ENCODE data around the gene POLE.

The POLE gene

DNA sequence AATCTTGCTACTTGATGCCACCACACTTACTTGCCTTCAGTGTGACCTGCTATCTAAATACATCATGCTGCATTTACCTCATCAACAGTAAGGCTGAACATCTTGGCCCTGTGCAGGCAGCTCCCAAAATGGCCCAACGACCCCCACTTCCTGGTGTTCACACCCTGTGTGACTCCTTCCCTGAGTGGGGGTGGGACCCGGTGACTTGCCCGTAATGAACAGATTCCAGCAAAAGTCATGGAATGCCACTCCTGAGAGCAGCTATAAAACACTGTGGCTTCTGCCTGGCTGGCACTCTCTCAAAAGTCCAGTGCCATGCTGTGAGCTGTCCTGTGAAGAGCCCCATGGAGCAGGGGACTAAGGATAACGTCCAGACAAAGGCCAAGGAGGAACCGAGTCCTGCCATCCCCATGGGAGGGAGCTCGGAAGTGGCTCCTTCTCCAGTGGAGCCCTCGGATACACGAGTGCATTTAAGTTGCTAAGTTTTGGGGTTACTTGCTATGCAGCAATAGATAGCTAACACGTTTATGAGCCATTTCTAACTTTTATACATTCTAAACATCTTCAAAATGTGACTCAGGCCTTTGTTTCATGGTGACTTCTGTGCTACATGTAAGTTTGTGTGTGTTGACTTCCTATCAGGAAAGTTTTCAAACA is 35.6 kb downstream of the POLE start:
- no peak for DNase-seq

DNA sequence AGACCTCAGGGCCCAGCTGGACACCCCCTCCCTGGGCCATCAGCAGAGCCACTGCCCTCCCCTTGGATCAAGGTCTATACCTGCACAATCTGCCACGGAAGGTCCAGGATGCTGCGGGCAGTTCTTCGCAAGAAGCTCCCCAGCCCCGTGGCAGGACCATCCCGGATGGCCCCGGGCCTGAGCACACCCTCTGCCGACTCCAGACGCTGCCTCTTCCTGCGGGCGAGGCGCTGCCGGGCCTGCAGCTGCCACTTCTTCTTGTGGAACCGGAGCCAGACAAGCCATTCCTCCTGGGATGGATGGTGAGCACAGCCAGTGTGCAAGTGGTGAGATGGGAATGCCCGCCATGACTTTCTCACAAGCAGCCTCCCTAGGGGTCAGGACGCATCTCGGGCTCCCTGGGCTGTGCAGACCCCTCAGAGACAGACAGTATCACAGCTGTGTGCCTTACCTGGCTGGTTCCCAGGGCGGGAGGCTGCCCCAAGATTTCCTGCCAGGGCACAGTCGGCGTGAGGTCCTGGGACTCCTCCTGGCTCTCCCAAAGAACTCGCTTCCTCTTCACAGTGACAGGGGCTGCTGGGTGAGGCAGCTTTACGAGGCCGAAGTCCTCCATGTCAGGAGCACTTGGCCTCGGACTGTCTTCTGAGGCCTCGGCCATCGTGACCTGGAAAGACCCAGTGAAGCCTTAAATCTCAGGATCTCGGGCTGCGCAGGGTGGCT is 37.8 kb downstream of the POLE start:
- DNase-seq: no peak

DNA sequence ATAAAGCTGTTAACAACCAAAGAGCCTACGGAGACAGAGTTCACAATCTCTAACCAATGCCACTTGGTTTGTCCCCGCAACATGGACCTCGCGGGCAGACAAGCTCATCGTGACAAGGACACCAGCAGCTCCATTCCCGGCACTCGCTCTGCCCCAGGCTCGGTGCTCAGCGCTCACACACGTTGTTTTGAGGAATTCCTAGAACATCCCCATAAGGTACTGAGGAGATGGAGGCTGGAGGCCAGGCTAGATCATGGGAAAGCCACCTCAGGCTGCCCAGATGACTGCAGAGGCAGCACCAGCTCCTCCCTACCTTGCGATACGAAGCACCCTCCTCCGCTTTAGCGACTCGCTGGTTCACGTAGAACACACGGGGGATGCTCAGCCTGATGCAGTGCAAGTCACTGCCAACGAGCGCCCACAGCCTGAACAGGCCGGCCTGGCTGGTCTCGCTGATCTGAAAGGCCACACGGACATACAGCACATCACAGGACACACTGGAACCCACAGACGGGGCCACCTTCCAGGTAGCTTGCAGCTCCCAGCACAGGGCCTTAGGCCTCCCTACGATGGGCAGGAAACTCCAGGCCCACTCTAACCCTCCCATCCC is 38.4 kb downstream of the POLE start:
- no peak for DNase-seq

DNA sequence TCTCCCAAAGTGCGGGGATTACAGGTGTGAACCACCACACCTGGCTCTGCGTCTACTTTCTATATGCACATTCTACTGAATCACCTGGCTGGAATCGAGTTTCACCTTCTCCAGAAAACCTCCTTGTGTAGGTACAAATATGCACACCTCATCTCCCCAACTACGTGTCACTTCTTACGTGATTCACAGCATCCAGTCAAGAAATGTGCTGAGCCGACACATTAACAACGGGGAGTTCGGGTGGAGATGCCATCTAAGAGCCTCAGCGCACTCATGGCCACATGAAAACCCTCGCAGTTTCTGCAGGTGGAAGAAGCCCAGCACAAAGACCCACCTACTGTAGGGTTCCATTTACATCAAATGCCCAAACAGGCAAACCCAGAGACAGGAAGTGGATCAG is 39.3 kb downstream of the POLE start:
- no peak for DNase-seq

DNA sequence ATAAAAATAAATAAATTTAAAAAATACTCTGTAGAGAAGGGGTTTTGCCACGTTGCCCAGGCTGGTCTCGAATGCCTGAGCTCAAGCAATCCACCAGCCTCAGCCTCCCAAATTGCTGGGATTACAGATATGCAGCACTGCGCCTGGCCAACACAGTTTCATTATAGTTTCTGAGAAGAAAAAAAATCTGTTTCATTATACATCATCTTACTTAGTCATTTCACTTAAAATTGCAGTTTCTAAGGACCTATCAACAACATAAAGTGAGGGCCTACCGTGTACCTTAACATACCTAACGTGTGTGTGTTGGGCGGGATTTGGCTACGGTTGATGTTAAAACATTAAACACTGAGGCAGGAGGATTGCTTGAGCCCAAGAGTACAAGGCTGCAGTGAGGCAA is 40.3 kb downstream of the POLE start:
- DNase-seq: no peak

DNA sequence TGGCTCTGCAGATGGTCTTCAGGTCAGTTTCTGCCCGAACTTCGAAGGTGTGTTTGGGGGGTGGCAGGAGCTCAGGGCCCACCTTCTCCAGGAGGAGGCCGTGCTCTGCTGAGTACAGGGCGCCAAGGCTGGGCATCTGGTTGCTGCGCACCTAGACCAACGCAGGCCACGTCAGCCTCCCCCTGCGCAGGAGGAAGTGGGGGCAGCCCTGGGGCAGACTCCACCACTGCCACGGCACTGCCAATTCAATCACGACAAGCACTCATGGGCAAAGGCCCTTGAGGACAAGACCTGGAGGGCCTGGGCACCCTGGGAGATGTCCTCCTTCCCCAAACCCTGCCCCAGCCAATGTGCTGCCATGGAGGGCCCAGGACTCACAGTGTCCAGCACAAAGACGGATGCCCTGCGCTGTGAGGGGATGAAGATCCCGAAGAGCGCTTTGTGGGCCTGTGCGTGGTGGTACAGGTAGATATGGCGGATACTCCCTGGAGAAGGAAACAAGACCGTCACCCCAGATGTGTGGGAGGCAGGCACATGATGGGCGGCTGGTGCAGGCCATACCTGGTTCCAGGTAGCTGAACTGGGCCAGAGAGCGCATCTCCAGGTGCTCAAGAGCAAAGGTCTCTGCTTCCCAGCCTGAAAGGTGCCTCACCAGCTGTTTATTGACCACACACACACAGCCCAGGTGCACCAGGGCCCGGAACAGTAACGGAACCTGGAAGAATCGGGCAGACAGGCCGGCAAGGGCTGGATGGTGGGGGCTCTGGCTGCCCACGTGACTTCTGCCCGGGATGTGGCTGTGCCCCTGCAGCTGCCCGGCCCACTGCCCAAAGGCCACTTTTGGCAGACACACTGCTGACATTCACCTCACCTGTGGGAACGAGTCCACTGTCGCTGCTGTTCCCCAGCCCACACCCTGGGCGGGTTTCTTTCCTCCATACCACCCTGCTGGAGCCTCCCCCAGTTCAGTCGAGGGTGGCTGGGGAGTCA is 44.0 kb downstream of the POLE start:
- DNase-seq: no peak

DNA sequence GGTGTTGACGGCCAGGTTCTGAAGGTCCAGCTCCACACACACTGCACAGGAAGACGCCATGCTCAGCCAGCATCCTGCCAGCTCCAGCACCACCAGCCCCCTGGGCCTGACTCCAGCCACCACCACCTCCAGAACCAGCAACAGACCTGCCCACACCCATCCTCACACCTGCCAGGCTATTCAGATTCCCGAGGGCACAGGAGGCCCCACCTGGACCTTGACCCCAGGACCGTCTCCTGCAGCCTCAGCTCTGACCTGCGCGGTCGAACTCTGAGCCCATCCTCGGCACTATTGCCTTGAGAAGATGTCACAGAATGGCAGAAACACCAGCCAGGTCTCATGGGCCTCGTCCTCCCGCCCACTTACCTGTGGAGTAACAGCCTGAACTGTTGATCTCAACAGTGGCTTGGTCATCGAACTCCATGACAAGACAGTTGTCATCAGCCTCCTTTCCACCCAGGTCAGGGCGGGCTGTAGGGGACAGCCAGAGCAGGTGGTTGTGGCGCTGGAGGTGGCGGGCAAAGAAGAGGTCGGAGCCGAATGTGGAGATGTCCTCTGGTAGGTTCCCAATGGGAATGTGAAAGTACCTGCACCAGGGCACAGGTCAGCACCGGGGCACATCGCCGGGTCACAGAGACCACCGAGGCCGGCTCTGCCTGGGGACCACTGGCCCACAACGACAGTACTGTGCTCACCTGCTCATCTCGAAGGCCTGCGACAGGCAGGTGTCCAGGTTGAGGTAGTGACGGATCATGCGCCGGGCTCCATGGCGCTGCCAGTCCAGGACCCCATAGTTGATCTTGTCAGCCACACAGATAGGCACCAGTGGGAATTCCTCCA is 45.1 kb downstream of the POLE start:
- DNase-seq: no peak

DNA sequence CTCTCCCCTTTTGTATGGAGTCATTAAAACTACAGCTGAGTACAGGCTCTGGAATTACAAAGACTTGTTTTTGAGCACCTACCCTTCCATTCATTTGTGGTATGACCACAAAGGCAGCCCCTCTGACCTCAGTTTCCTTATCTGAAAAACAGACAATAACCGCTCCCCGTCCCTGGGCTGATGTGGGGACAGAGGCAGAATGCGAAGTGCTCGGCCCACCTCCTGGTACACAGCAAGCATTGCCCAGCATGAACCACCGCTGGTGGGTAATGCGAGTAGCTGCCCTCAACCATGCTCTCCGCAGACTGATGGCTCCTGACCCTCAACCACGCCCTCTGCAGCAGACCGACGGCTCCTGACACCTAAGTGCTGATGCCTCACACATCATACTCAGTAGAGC is 46.2 kb downstream of the POLE start:
- DNase-seq: no peak

DNA sequence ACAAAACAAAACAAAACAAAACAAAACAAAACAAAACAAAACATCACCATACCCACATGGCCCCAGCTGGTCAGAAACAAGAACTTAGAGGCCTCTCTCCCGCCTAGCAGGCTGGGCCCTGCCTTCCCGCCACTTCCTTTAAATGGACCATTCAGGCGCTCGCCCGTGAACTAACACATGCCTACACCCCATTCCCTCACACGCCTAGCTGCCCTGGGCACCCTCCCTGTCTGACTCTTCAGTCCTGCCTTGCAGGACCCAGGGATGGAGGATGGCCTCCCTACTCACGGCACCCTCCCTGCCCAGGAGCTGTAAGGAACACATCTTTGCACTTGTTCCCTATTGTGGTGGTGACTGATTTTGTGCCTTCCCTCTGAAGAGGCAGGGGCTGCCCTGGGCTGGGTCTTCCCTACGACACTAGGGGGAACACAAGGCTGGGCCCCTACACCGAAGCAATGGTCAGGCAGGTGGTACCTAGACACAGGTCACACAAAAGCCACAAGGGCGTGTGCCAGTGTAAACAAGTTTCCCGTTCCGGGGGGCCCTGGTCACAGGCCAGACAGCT is 47.1 kb downstream of the POLE start:
- no peak for DNase-seq

DNA sequence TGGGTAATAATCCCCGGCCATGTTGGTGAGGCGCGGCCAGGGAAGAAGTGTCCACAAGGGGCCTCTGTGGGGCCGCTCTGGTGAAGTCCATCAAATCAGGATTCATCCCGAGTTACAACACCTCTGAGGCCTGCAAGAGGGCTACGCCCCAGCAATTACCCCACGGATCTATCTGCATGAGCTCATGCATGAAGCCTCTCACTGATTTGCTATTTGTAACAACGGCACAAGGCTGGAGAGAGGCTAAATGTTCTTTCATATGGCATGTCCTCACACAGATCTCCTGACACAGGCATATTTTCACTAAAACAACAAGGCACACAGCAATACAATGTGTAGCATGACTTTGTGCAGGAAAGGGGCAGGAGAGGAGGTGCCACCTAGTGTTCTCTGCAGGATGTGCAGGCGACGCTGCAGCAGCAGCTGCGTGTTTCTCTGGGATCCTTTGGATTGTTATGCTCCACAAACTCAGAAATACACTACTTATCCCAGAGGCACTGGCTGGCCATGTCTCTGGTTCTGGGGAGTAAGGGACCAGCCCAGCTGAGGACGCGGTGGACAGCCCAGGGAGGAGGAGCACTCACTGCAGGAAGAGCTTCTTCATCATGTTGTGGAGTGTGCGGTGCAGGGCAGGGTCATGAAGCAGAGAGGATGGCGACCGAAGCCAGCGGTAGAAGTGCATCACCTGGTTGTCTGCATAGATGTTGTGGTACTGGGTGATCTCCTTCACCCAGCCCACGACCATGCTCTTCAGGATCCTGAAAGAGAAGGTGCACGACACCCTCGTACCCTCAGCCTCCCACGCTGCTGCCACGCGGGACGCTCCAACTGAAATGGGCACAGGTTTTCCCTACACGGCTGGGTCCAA is 48.4 kb downstream of the POLE start:
- no peak for DNase-seq

DNA sequence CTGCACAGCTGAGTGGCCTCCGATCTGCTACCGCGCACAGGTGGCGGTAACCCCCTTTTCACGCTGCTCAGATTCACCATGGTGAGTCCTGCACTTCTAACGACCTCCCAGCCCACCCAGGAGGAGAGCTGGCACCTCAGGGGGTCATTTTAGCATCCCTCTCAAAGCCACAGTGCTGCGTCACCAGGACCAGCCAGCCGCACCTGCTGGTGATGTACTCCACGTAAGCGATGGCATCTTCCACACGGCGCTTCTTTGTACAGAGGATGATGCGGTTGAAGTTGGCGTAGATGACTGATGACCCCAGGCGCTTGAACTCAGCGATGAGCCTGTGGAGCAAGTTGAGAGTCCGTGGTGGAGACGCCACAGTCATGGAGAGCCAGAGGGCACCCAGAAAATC is 49.3 kb downstream of the POLE start:
- DNase-seq: no peak

DNA sequence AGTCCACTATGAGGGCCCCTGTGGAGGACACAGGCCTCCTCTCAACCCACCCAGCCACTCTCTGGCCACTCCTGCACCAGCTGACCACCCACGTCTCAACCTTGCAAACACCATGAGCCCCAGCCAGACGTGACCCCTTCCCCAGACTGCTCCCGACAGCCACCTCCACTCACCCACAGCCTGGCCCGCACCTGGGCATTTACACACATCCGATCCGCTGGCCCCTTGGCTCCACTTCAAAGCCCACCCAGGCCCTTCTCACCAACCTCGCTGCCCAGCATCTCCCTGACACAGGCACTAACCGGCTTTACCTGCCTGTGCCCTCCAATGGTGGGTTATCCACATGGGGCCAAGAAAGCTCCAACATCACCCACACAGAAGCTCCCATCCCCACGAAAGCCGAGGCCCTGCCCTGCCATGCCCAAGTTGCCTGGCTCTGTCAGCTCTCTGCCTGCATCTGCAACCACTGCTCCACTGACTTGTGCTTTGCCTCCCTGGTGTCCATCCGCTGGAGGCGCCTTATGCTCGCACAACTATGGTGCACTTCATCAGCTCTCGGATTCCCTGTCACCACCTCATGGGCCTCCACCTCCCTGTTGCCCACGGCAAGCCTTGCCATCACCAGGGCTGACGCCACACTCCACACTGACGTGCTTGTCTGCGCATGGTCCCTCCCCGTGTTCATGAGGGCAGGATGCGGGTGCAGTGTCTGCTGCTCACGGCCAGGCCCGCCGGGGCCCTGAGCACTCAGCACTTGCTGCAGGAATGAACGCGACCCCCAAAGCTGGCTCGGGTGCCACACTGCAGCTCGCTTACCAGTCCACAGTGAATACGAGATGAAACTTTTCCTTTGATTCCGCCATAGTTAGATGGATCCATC is 51.8 kb downstream of the POLE start:
- DNase-seq: no peak

DNA sequence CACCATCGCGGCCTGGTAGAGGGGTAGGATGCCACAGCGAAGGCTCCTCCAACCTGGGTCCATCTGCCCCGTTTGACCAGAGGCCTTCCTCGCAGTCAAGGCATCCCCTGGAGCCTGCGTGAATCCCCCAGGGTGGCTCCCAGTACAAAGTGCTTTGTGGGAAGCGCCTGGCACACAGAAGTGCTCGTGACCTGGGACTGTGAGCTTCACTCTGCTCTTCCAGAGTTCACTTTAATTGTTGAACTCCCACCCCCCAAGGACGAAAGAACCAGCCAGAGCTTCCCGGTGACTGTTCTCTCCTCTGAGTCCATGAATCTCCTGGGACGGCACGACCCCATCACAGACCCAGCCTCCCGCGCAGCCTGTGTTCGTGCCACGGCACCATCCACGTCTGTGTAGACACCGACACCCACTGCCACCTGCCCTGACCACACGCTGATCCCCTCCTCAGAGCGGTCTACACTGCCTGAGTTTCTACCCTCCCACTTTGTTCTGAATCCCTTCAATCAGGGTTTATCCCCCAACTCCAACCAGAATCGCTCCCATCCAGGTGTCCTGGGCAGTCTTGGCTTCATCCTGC is 52.6 kb downstream of the POLE start:
- DNase-seq: no peak

DNA sequence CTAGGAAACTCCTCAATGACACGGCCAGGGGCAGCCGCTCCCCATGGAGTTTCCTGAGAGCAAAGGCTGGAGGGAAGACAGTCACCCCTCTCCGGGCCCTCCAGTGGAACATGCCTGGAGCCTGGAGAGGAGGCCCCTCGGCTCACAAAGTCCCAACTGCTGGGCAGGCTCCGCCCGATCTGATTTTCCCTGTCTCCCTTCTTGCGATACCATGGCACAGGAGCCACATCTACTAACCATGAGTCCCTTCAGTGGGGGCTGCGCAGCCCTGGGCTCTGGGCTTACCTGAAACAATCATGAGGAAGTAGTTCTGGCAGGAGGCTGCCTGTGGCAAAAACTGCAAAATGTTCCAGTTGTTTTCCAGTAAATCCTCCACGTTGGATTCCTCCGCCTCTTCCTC is 53.2 kb downstream of the POLE start:
- DNase-seq: no peak

DNA sequence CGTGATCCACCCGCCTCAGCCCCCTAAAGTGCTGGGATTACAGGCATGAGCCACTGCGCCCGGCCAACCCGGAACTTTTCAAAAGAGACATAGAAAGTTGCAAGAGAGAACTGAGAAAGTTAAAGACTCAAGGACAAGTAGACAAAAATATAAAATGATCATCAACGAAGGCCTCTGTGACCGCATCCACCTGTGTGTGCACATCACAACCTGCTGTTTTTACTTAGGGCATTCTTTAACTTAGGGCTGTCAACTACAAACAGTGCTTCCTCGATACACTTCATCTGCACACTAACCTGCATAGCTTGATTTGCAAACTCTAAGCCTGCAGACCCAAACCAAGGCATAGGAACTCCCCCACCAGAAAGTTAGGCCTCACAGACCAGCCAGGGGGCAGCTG is 53.7 kb downstream of the POLE start:
- DNase-seq: no peak

DNA sequence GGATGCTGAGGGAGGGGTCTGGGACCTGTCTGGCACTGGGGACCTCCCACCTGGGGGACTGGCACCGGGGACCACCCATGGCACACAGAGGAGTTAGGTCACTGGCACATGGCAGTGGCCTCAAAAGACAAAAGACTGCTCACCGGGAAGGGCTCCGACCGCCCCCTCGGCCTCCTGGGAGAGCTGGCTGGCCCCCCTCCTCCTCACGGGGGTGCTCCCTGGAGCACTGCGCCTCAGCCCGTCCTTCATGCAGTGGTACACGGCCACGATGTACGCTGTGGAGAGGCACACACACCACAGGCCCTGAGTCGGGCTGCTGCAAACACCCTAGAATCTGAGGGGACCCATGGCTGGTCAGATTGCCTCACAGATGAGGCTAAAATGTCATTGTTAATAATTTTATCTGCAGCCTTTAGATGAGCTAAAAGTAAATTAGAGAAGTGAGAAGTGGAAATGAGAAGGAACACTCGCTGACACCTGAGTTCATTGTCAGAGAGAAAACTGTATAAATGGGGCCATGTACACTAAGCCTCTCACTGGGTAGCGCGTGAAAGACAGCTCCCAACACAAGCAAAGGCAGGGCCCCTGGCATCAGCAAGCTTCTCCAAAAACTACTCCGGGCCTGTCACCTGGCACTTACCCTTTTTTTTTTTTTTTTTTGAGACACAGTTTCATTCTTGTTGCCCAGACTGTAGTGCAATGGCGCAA is 54.5 kb downstream of the POLE start:
- DNase-seq: no peak

DNA sequence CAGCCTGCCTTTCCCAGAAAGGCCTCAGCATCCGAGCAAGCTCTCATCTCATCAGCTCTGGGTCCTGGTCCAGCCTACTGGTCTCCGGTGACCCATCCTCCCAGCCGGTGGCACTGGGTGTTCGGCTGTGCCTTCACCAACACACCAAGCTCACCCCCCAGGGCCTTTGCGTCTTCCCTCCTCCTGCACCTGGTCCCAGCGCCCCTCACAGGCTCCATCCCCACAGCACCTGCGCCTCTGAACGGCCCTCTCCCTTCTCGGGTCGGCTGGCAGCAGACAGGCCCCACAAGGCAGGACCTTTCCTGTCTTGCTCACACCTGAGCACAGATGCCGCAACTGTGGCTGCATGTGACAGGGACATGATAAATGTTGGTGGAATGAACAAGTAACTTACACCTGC is 55.5 kb downstream of the POLE start:
- DNase-seq: no peak

DNA sequence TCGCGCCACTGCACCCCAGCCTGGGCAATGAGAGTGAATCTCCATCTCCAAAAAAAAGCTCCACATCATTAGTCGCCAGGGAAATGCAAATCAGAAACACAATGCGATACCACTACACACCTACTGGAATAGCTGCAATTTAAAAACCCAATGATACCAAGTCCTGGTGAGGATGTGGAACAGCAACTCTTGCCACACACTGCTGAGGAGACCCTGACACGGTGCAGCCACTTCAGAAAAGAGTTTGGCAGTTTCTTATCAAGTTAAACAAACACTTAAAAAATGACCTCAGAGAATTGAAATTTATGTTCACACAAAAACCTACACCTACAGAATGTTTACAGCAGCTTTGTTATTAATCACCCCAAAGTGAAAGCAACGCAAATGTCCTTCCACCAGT is 56.5 kb downstream of the POLE start:
- DNase-seq: no peak

DNA sequence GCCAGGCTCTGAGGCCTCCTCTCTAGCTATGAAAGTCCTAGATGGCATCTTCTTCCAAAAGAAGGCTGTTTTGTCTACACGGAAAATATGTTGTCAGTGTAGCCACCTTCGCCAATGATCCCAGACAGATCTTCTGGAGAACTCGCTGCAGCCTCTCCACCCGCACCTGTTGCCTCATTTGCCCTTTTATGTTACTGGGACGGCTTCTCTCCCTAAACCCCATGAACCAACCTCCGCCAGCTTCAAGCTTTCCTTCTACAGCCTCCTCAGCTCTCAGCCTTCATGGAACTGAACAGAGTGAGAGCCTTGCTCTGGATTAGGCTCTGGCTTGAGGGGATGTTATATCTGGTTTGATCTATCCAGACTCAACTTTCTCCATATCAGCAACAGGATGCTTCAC is 57.8 kb downstream of the POLE start:
- DNase-seq: no peak

Data from NCI-H187 (cell line).